Mesothelial cell of epicardium (in vitro differentiated cells): ENCODE data around the gene RNU6-9. TPM values are rescaled to one million over a fixed set of nuclear protein-coding genes. Genes with fewer than 3 reads are reported as not detected.

Experiments
- DNase-seq, 2 experiments: peaks; one replicate each; pipeline ENCODE4 v3.0.0; 2021; ENCODE audit warnings: low spot score in 2 of 2; ENCODE audit not compliant: unreplicated experiment in 2 of 2
- H3K27ac Mint-ChIP-seq: 2 replicates; pipeline ENCODE4 v1.8.0; 2021; ENCODE audit warnings: mixed read lengths
- H3K27me3 Mint-ChIP-seq: 2 replicates; pipeline ENCODE4 v1.8.0; 2021; ENCODE audit warnings: low read depth, mixed read lengths
- H3K36me3 Mint-ChIP-seq: 2 replicates; pipeline ENCODE4 v1.8.0; 2021; ENCODE audit warnings: mixed read lengths
- H3K4me1 Mint-ChIP-seq: 2 replicates; pipeline ENCODE4 v1.8.0; 2021; ENCODE audit warnings: mixed read lengths
- H3K4me3 Mint-ChIP-seq: 2 replicates; pipeline ENCODE4 v1.8.0; 2021; ENCODE audit warnings: mild to moderate bottlenecking, moderate library complexity, mixed read lengths
- H3K9me3 Mint-ChIP-seq: 2 replicates; pipeline ENCODE4 v1.8.0; 2021; ENCODE audit warnings: mixed read lengths
- total RNA-seq: library from RNA; stranded (reverse); gene quantifications from 3 replicates; pipeline ENCODE4 v1.2.1, GENCODE V29; 2021
- TF ChIP-seq, protein P1 (sequence below): fragments of 200-600 bp; sonication (generic); IDR thresholded peaks from one replicate; pipeline ENCODE4 v1.5.0; 2021; ENCODE audit warnings: antibody characterized with exemption; ENCODE audit not compliant: unreplicated experiment

Gene RNU6-9
- total RNA-seq, 1 donor from 2014 or later = not detected

DNA sequence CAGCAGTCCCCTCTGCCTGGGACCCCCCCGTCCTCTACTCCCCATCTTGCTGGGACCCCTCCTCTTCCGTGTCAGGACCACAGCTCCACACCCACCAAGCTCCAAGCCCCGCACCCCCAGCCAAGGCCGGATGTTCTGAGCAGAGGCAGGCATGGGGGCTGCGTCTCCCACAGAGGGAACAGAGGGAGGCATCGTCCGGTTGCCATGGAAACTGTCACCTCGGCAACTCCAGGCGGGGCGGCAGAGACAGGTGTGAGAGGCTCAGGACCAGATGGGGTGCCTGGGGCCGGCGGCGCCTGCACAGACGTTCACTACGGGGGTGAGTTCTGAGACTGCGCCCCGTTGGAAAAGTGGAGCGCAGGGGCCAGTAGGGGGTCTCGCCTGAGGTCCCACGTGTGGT, 5.4 kb downstream of the RNU6-9 start:
- TF ChIP-seq, protein P1, sequence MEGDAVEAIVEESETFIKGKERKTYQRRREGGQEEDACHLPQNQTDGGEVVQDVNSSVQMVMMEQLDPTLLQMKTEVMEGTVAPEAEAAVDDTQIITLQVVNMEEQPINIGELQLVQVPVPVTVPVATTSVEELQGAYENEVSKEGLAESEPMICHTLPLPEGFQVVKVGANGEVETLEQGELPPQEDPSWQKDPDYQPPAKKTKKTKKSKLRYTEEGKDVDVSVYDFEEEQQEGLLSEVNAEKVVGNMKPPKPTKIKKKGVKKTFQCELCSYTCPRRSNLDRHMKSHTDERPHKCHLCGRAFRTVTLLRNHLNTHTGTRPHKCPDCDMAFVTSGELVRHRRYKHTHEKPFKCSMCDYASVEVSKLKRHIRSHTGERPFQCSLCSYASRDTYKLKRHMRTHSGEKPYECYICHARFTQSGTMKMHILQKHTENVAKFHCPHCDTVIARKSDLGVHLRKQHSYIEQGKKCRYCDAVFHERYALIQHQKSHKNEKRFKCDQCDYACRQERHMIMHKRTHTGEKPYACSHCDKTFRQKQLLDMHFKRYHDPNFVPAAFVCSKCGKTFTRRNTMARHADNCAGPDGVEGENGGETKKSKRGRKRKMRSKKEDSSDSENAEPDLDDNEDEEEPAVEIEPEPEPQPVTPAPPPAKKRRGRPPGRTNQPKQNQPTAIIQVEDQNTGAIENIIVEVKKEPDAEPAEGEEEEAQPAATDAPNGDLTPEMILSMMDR = no peak
- H3K27ac Mint-ChIP-seq = no peak overlapping the region
- peaks cover 4% of the 10 kb centered on the region for H3K36me3 Mint-ChIP-seq
- no peak overlapping the region for H3K4me3 Mint-ChIP-seq
- H3K9me3 Mint-ChIP-seq = no peaks in the 10 kb centered on the region
- H3K4me1 Mint-ChIP-seq = no peaks in the 10 kb centered on the region
- H3K27me3 Mint-ChIP-seq = no peaks in the 10 kb centered on the region
- no peak for DNase-seq

DNA sequence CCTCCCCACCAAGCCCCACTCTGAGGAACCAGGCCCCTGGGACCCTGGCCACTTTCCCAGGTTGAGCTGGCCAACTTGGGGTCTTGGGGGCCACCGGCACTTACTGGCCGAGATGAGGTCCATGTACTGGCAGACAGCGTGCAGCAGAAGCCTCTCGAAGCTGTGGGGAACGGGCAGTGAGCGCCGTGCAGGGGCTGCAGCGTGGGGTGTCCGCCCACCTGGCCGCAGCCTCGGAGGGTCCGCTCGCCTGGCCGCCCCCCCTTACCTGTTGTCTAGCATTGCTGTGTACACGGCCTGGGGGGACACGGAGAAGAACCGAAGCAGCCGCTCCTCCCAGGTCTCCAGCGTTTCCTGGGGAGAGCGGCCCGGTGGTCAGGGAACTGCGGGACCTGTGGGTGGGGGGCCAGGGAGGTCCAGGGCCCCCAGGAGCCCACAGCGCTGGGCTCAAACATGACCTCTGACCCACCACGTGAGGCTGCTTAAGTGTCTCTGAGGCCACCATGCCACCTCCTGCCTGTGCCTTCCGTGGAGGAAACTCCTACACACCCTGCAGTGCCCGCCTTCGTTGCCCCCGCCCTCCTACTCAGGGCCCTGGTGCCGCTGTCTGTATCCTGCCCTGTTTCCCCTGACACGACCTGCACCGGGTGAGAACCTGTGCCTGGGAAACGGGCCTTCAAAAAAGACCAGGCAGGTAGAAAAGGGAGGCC, 6.2 kb downstream of the RNU6-9 start:
- TF ChIP-seq, protein P1 = no peak
- H3K9me3 Mint-ChIP-seq = no peaks in the 10 kb centered on the region
- H3K27ac Mint-ChIP-seq = no peak overlapping the region
- H3K4me1 Mint-ChIP-seq = peaks cover 3% of the 10 kb centered on the region
- no peak overlapping the region for H3K4me3 Mint-ChIP-seq
- H3K36me3 Mint-ChIP-seq = peaks cover 8% of the 10 kb centered on the region
- no peaks in the 10 kb centered on the region for H3K27me3 Mint-ChIP-seq
- DNase-seq = no peak

DNA sequence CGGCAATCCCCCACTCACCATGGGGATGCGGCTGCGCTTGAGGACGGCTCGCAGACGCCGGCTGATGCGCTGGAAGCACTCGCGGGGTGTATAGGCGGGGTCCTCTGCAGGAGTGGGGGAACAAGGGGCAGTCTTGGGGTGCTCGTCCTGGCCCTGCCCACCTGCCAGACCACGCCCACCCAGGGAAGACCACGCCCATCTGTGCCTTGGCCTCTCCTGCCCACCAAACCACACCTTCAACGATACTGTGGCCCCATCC, 6.7 kb downstream of the RNU6-9 start:
- Mint-ChIP-seq H3K36me3 (peaks cover 8% of the 10 kb centered on the region), H3K9me3 (no peaks in the 10 kb centered on the region), H3K27me3 (no peaks in the 10 kb centered on the region), H3K4me1 (peaks cover 3% of the 10 kb centered on the region), H3K4me3 (no peak overlapping the region), H3K27ac (no peak overlapping the region)
- DNase-seq = no peak
- TF ChIP-seq, protein P1 = no peak

DNA sequence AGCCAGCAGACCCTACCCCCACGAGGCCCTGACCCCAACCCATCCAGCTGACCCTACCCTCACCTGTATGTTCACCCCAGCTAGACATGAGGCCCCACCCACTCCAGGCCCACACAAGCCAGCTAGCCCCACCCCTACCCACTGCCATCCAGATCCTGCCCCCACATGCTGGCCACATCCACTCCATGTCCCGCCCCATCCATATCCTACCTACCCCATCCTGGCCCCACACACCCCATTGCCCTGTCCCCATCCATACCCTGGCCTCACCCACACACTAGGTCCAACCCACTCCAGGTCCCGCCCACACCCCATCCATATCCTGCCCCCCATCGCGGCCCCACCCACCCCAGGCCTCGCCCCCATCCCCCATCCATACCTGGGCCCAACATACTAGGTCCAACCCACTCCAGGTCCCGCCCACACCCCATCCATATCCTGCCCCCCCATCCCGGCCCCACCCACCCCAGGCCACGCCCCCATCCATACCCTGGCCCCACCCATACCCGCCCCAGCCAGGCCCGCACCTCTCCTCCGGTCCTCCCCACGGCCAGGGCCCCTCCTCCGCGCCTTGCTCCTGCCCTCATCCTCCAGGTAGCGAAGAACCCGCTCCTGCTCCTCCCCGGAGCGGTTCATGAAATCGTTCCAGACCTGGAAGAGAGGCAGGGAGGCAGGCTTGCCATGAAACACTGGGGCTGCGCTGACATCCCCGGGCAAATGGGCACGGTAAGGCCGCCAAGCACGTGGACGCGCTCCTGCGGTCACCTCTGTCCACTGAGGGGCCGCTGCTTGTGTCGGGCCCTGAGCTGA, 7.2 kb downstream of the RNU6-9 start:
- TF ChIP-seq, protein P1 = no peak
- no peak for DNase-seq
- no peaks in the 10 kb centered on the region for H3K27me3 Mint-ChIP-seq
- H3K27ac Mint-ChIP-seq = no peak overlapping the region
- H3K4me1 Mint-ChIP-seq = peaks cover 3% of the 10 kb centered on the region
- no peaks in the 10 kb centered on the region for H3K9me3 Mint-ChIP-seq
- peaks cover 6% of the 10 kb centered on the region for H3K36me3 Mint-ChIP-seq
- no peak overlapping the region for H3K4me3 Mint-ChIP-seq

DNA sequence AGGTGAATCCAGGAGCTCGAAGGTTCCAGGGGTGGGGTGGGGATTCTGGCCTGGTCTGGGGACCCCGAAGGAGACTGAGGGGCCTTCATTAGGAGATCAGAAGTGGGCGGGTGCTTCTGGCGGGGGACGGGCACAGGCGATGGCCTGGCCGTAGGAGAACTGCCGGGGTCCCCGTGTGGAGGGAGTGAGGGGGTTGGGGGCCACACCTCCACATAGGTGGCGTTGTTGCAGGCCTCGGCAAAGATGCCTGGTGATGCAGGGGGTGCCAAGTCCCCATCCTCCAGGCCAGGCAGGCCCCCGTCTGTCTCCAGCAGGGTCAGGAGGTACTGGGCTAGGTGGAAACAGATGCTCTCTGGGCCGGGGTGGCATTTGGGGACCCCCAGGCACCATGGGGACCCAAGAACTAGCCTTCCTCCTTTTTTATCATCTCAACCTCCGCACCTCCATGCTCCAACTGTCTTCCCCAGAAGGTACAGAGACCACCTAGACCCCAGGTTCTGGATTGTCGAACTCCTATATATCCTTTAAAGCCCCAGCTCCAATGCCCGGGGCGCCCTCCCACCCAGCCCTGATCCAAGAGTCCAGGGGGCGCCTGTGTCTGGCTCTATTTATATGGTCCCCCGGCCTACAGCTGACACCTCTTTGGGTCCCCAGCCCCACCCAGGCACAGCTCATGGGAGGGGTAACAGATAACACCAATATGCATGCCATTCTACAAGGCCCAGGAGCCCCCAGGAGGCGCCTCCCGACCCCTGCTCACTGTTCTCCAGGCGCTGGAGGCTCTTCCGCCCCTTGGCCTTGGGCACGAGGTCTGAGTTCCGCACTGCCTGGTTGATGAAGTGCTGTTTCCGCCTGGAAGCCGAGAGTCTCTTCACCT, 8.2 kb downstream of the RNU6-9 start:
- Mint-ChIP-seq H3K4me3 (no peak overlapping the region), H3K27ac (no peak overlapping the region), H3K27me3 (no peaks in the 10 kb centered on the region), H3K4me1 (peaks cover 3% of the 10 kb centered on the region), H3K9me3 (no peaks in the 10 kb centered on the region), H3K36me3 (peaks cover 6% of the 10 kb centered on the region)
- DNase-seq = no peak
- TF ChIP-seq, protein P1 = no peak
